Peyer's patch (tissue), 4 donors: Measurements from ENCODE around the gene UGT2B11. TPM values are rescaled to one million over a fixed set of nuclear protein-coding genes. Genes with fewer than 3 reads are reported as not detected.
"Not testable (repeated sequence)": the region's sequence is repeated elsewhere in the genome, so short reads cannot be mapped to it uniquely, and the experiment has no call there.

Source experiments
- DNase-seq, 3 donors: peaks; one replicate each; pipeline ENCODE4 v3.0.0-alpha.2; 2017 to 2019
- H3K27ac ChIP-seq, 4 donors: fragments of 200-600 bp; sonication (generic); one replicate each; pipeline ENCODE4 v1.5.1; 2016 to 2019
- H3K27me3 ChIP-seq, 2 donors: fragments of 200-600 bp; sonication (generic); one replicate each; pipeline ENCODE4 v1.5.1; 2019
- H3K36me3 ChIP-seq, 3 donors: fragments of 200-600 bp; sonication (generic); one replicate each; pipeline ENCODE4 v1.5.1; 2016 to 2019
- H3K4me1 ChIP-seq, 4 donors: fragments of 200-600 bp; sonication (generic); one replicate each; pipeline ENCODE4 v1.5.1; 2016 to 2019
- H3K4me3 ChIP-seq, 4 donors: fragments of 200-600 bp; sonication (generic); 1 replicate in 3 of 4; 2 replicates in 1 of 4; pipeline ENCODE4 v1.5.1; 2016 to 2019; ENCODE audit warnings: mild to moderate bottlenecking in 1 of 4
- H3K9me3 ChIP-seq, 4 donors: fragments of 200-600 bp; sonication (generic); one replicate each; pipeline ENCODE4 v1.5.1; 2016 to 2019; ENCODE audit warnings: mild to moderate bottlenecking in 1 of 4
- POLR2A ChIP-seq, 2 donors: fragments of 450-650 bp; IDR thresholded peaks; one replicate each; pipeline ENCODE4 v1.5.1; 2017; ENCODE audit warnings: antibody characterized with exemption in 2 of 2, mild to moderate bottlenecking in 2 of 2, moderate library complexity in 2 of 2
- total RNA-seq, 4 donors: library from RNA; depleted of rRNA; stranded (reverse); fragments of >200 nt; gene quantifications; one replicate each; pipeline ENCODE4 v1.1.0, GENCODE V29; 2016
- TF ChIP-seq, protein P1 (sequence below), 6 experiments: fragments of 450-650 bp in 4 of 6; fragments of 200-600 bp in 2 of 6; sonication (generic) in 1 of 6; IDR thresholded peaks; one replicate each; pipeline ENCODE4 v1.5.1; 2017 to 2019; ENCODE audit warnings: antibody characterized with exemption in 6 of 6, mild to moderate bottlenecking in 3 of 6, moderate library complexity in 1 of 6

The UGT2B11 gene
- total RNA-seq, 4 donors from 2014 or later, result not detected

DNA sequence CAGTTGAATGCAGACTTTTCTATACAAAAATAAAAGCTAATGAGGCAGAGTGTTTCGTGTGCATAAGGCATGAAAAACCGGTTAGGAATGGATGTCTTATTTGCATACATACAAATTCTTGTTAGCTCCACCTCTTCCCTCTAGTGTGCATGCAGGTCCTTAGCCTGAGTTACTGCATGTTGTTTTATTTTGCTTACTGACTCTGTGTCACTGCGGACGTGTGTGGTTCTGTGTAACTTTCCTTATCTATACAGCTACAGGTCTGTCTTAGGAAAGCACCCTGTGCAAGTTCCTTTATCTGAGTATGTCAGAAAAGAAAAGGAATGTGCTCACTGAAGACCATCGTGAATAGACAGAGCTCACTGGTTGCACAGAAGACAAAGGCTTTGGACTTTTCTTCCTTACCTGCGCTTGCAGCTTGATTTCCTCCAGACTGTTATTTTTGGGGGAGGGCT lies 35.8 kb downstream of the UGT2B11 start:
- H3K4me1 ChIP-seq, H3K4me3 ChIP-seq, DNase-seq, H3K27ac ChIP-seq, H3K27me3 ChIP-seq, H3K9me3 ChIP-seq, H3K36me3 ChIP-seq: not testable (repeated sequence)

DNA sequence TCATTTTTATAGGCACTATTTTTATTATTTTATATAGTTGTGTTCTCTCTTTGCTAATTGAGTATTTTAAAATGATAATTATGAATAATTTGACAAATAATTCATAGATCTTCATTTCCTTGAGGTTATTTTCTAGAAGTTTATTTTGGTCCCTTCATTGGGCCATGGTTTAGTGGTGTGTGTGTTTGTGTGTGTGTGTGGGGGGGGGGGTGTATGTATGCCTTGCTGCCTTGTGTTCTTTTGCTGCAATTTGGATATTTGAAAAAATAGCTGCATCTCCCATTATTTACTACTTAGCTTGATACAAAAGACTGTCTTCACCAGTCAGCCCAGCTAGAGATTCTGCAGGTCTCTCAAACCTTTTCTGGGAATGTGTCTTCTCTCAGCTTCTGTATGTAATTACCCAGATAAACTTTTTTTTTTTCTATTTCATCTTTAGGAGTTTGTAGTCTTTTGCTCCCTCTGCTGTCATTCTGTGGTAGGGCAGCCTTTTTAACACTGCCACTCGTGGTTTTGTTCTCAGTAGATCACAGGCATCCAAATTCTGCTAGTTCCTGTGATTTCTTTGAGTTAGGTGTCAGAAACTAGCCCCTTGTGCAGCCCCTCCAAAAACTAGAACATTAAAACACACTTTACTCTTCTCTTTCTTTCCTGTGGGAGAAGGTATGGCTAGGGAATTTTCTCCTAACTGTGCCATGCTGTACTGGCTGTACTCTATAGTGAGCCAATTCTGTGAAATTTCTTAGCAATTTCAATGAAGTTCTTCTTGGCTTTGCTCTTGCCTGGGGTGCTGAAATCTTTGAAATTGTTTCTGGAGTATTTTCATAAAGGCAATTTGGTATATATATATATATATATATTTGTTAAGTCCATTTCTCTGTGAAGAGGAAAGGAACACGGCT lies 44.1 kb downstream of the UGT2B11 start:
- H3K27ac ChIP-seq, H3K4me3 ChIP-seq, H3K9me3 ChIP-seq, H3K36me3 ChIP-seq, H3K4me1 ChIP-seq, H3K27me3 ChIP-seq: not testable (repeated sequence)
- peak in 1 of 3 donors; percentile 73 for DNase-seq
- TF ChIP-seq, protein P1, sequence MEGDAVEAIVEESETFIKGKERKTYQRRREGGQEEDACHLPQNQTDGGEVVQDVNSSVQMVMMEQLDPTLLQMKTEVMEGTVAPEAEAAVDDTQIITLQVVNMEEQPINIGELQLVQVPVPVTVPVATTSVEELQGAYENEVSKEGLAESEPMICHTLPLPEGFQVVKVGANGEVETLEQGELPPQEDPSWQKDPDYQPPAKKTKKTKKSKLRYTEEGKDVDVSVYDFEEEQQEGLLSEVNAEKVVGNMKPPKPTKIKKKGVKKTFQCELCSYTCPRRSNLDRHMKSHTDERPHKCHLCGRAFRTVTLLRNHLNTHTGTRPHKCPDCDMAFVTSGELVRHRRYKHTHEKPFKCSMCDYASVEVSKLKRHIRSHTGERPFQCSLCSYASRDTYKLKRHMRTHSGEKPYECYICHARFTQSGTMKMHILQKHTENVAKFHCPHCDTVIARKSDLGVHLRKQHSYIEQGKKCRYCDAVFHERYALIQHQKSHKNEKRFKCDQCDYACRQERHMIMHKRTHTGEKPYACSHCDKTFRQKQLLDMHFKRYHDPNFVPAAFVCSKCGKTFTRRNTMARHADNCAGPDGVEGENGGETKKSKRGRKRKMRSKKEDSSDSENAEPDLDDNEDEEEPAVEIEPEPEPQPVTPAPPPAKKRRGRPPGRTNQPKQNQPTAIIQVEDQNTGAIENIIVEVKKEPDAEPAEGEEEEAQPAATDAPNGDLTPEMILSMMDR (IDR thresholded peaks at IDR 0.05), result peak in 3 of 6 experiments; percentile 20 to 60 (median 57)

DNA sequence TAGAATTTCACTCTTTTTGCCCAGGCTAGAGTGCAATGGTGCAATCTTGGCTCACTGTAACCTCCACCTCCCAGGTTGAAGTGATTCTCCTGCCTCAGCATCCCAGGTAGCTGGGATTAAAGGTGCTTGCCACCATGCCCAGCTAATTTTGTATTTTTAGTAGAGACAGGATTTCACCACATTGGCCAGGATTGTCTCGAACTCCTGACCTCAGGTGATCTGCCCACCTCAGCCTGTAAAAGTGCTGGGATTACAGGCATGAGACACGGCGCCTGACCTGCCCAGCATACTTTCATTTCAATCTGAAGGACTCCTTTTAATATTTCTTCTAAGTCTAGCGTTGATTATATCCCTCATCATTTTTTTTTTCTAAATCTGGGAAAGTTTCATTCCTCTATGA lies 45.4 kb downstream of the UGT2B11 start:
- not testable (repeated sequence) for H3K36me3 ChIP-seq, H3K27ac ChIP-seq, H3K27me3 ChIP-seq, DNase-seq, H3K4me3 ChIP-seq, H3K9me3 ChIP-seq, H3K4me1 ChIP-seq

DNA sequence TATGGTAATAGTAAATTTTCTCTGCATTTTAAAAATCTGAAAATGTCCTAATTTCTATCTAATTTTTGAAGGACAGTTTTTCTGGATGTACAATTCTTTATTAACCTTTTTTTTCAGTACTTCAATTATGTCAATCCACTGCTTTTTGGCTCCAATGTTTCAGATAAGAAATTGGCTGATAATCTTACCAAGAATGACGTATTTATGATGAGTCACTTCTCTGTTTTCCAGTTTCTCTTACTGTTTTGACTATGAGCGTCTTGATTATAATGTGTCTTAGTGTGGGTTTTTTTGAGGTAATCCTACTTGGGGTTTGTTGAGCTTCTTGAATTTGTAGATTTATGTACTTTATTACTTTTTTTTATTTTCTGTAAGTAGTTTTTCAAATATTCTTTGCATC lies 47.2 kb downstream of the UGT2B11 start:
- no peak overlapping the region for H3K4me3 ChIP-seq
- H3K27ac ChIP-seq, result no peak overlapping the region
- H3K27me3 ChIP-seq, result no peaks in the 10 kb centered on the region
- no peak for TF ChIP-seq POLR2A (IDR thresholded peaks at IDR 0.05)
- TF ChIP-seq, protein P1 (IDR thresholded peaks at IDR 0.05), result no peak
- peaks cover 0 to 4% (median 0%) of the 10 kb centered on the region in 4 donors for H3K9me3 ChIP-seq
- no peak for DNase-seq
- H3K4me1 ChIP-seq, result no peaks in the 10 kb centered on the region
- no peaks in the 10 kb centered on the region for H3K36me3 ChIP-seq

DNA sequence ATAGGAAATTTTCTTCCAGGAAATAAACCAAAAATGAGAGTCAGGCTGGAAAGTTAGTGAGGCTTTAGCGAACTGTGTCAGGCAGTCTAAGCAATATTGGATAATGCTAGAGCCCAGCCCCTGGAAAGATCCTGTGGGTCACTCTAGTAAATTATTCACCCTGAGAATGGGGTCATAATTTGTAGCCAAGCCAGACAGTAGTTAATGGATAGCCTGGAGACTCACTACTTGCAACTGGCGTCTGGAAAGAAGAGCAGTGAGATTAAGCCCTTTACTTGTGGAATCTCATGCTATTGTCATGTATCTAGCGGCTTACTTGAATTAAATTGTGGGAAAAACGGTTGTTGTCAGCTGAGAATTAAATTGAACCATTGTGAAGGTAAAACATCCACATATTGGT lies 48.2 kb downstream of the UGT2B11 start:
- not testable (repeated sequence) for DNase-seq

DNA sequence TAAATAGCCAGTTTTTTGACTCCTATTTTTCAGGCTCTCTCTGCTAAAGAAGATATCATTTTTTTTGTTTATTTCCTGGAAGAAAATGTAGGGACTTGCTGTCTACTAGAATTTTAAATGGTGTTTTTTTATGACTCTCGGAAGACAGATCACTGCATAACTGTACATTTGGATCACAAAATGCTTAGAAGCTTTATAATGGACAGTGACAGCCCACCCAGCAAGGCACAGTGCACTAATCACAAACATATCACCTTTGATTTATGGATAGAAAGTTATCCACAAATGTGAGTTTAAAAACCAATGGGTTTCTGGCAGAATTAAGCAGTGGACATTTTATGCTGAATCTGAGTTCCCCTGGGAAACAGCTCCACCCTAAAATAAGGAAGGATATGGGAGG lies 48.8 kb downstream of the UGT2B11 start:
- H3K27ac ChIP-seq, result peak overlapping the region in 1 of 4 donors; percentile 62
- not testable (repeated sequence) for H3K27me3 ChIP-seq, DNase-seq, H3K4me1 ChIP-seq, H3K4me3 ChIP-seq, H3K36me3 ChIP-seq, H3K9me3 ChIP-seq

More for the DNA sequence above, 48.2 kb downstream of the UGT2B11 start:
- not testable (repeated sequence) for H3K9me3 ChIP-seq, H3K36me3 ChIP-seq, H3K27me3 ChIP-seq, H3K4me1 ChIP-seq
- Histone ChIP-seq H3K27ac (peak overlapping the region in 2 of 4 donors; percentile 30 to 62), H3K4me3 (peak overlapping the region in 2 of 4 donors; percentile 14 to 22)

DNA sequence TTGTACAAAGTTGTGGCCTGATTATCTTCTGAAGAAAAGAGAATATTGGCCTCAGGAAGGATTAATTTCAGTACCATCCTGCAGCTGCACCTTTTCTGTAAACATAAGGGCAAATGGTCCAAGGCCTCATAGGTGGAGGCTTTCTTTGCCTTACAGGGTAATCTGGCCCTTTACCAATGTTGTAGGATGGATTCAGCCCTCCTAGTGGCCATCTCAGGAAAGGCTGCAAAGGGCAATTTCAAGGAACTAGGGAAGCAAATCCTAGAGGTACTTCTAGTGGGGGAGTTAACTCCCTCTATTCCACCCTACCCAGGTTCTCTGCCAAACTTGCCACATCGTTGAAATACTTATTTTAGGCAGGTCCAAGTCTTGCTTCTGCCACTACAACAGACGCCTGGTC lies 57.6 kb downstream of the UGT2B11 start:
- H3K4me1 ChIP-seq, result no peaks in the 10 kb centered on the region
- no peak for DNase-seq
- no peak overlapping the region for H3K27ac ChIP-seq
- TF ChIP-seq, protein P1 (IDR thresholded peaks at IDR 0.05), result peak in 2 of 6 experiments; percentile 6 to 29
- no peak for TF ChIP-seq POLR2A (IDR thresholded peaks at IDR 0.05)
- no peaks in the 10 kb centered on the region for H3K36me3 ChIP-seq
- H3K4me3 ChIP-seq, result no peak overlapping the region
- no peaks in the 10 kb centered on the region for H3K27me3 ChIP-seq
- no peaks in the 10 kb centered on the region for H3K9me3 ChIP-seq

DNA sequence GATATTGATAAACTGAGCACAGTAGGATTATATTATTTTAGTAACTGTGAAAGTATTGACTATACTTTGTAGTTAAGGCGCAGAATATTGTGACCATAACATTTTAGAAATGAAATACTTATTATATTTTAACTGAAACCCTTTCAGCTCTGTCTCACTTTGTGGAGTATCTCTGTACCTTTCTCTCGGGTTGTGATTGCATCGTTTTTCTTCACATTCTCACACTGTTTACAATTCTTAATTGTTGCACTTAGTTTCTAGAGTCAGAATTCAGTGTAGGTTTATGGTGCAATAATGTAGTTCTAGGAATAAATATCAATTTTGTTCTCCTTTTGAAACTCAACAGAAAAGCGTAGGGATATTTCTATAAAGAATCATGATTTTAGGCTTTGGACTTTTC lies 60.5 kb downstream of the UGT2B11 start:
- Histone ChIP-seq H3K4me3 (no peak overlapping the region), H3K36me3 (no peaks in the 10 kb centered on the region), H3K9me3 (no peaks in the 10 kb centered on the region), H3K27me3 (no peaks in the 10 kb centered on the region), H3K27ac (no peak overlapping the region), H3K4me1 (no peaks in the 10 kb centered on the region)
- TF ChIP-seq, protein P1 (IDR thresholded peaks at IDR 0.05), result no peak
- TF ChIP-seq POLR2A (IDR thresholded peaks at IDR 0.05), result no peak
- no peak for DNase-seq
